Measurements from ENCODE around the gene LCMT2.

LCMT2 gene

DNA sequence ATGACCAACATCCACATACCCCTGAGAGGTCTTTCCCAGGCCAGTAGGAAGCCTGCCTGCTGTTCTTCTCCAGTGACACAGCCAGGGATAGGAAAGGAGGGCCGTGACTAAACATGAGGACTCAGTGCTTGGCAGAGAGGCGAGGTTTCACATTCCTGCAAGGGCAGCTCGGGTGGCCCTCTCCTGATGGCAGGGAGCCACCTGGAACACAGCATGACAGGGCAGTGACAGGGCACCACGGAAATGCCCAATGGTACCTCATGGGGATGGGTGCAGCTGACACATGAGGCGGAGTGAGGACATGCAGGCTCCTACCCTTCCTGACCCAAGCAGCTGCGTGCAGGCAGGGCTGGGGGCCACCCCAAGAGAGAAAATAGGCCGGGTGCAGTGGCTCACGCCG, 56.2 kb downstream of the LCMT2 start:
- Histone ChIP-seq H3K4me3 (no peak overlapping the region), H3K9ac (ENCODE audit: insufficient read length) (no peak overlapping the region), H3K27ac (no peak overlapping the region), H3K36me3 (ENCODE audit: insufficient read depth, low read length) (no peaks in the 10 kb centered on the region), H3K9me3 (ENCODE audit: low read depth, low read length) (no peaks in the 10 kb centered on the region)
- DNase-seq (ENCODE audit: low read depth, low spot score) = no peak
- no peak for TF ChIP-seq EZH2 (IDR thresholded peaks at IDR 0.05)
- no peak for TF ChIP-seq FOXP2 (optimal IDR thresholded peaks at IDR 0.05; ENCODE audit: control extremely low read depth, extremely low read length, insufficient read depth)
- TF ChIP-seq POLR2AphosphoS5 (IDR thresholded peaks at IDR 0.05; ENCODE audit: borderline replicate concordance, low read depth, low read length) = no peak

All from SK-N-MC (cell line).